T-cell (primary cell): ENCODE measurements around the gene DPP10. TPM values are rescaled to one million over a fixed set of nuclear protein-coding genes. Genes with fewer than 3 reads are reported as not detected.

Source experiments
- ATAC-seq, 4 experiments: fragments of 200-7000 bp in 3 of 4; fragments of 150-1000 bp in 1 of 4; cut with Tn5 transposase; replicated peaks in 1 of 4; 1 replicate in 3 of 4; 2 replicates in 1 of 4; pipeline ENCODE4 v1.10.0; 2021; ENCODE audit warnings: moderate library complexity in 3 of 4, mild to moderate bottlenecking in 2 of 4, moderate number of reproducible peaks in 1 of 4
- CTCF ChIA-PET, 2 donors: fragments of 300-600 bp; sonication (Branson Sonifier 250); formaldehyde crosslinking; loops; one replicate each; lab custom pipeline; 2022; ENCODE audit warnings: antibody characterized with exemption in 2 of 2; lab: Charles Lee
- POLR2A ChIA-PET, 2 donors: fragments of 300-600 bp; sonication (Branson Sonifier 250); formaldehyde crosslinking; loops; one replicate each; lab custom pipeline; 2022; ENCODE audit warnings: antibody characterized with exemption in 2 of 2; lab: Charles Lee
- DNase-seq, 35 experiments: peaks; one replicate each; pipeline versions ENCODE4 v3.0.0 to v3.0.0-alpha.2; 2013 to 2023
- H3K27ac ChIP-seq: one replicate; pipeline ENCODE4 v1.5.1; 2013; ENCODE audit warnings: low read length
- H3K27me3 ChIP-seq, 2 experiments: replicated peaks in 1 of 2; 1 replicate in 1 of 2; 2 replicates in 1 of 2; pipeline versions ENCODE4 v1.6.1 to v1.7.0; 2013; ENCODE audit warnings: low read length in 1 of 2, mixed read lengths in 1 of 2; ENCODE audit not compliant: control insufficient read depth in 2 of 2, insufficient read depth in 2 of 2; ENCODE audit errors: extremely low read depth in 1 of 2
- H3K36me3 ChIP-seq, 2 donors: 1 replicate in 1 of 2; 2 replicates in 1 of 2; pipeline versions ENCODE4 v1.6.1 to v1.7.0; 2013; ENCODE audit warnings: low read length in 1 of 2; ENCODE audit not compliant: control insufficient read depth in 2 of 2, insufficient read depth in 1 of 2; ENCODE audit errors: extremely low read depth in 1 of 2
- H3K4me1 ChIP-seq, 2 experiments: 1 replicate in 1 of 2; 2 replicates in 1 of 2; pipeline versions ENCODE4 v1.6.1 to v1.7.0; 2013; ENCODE audit warnings: low read length in 2 of 2, mixed read lengths in 1 of 2; ENCODE audit not compliant: insufficient read depth in 2 of 2, control insufficient read depth in 1 of 2; ENCODE audit errors: extremely low read depth in 1 of 2
- H3K4me3 ChIP-seq, 2 donors: 1 replicate in 1 of 2; 2 replicates in 1 of 2; pipeline versions ENCODE4 v1.5.1 to v1.7.0; 2013; ENCODE audit warnings: mild to moderate bottlenecking in 2 of 2, low read length in 1 of 2, moderate library complexity in 1 of 2; ENCODE audit not compliant: control insufficient read depth in 1 of 2; ENCODE audit errors: extremely low read depth in 1 of 2
- H3K9me3 ChIP-seq: 2 replicates; pipeline ENCODE4 v1.7.0; 2013
- H3K27ac Mint-ChIP-seq, 2 donors: one replicate each; pipeline ENCODE4 v1.8.0; 2020 to 2021; ENCODE audit warnings: mild to moderate bottlenecking in 2 of 2, mixed read lengths in 2 of 2
- H3K27me3 Mint-ChIP-seq, 2 donors: one replicate each; pipeline ENCODE4 v1.8.0; 2021 to 2022; ENCODE audit warnings: mixed read lengths in 2 of 2
- H3K36me3 Mint-ChIP-seq: one replicate; pipeline ENCODE4 v1.8.0; 2021; ENCODE audit warnings: mixed read lengths
- H3K4me1 Mint-ChIP-seq, 3 donors: one replicate each; pipeline ENCODE4 v1.8.0; 2020 to 2022; ENCODE audit warnings: mixed read lengths in 3 of 3, mild to moderate bottlenecking in 1 of 3
- H3K4me3 Mint-ChIP-seq, 3 donors: one replicate each; pipeline ENCODE4 v1.8.0; 2020 to 2022; ENCODE audit warnings: mild to moderate bottlenecking in 3 of 3, mixed read lengths in 3 of 3, moderate library complexity in 3 of 3
- H3K9me3 Mint-ChIP-seq, 3 donors: one replicate each; pipeline ENCODE4 v1.8.0; 2020 to 2022; ENCODE audit warnings: mixed read lengths in 3 of 3
- WGBS: methylation state at CpG from one replicate; pipeline ENCODE4 v1.1.5; 2013; ENCODE audit warnings: missing lambda C conversion rate; ENCODE audit not compliant: insufficient coverage; 5-methylcytosine and 5-hydroxymethylcytosine counted together
- total RNA-seq, 35 experiments: library from RNA in 6 of 35; stranded (reverse) in 6 of 35; fragments of 120-200 nt in 1 of 35; gene quantifications; one replicate each; pipeline versions ENCODE4 v1.2.1 to v1.2.4 and lab custom pipeline; 2013 to 2026

Gene DPP10
- total RNA-seq, 5 donors from 2014 or later (not counting 1 experiment from before 2014, with no cell fraction given) = not detected

DNA sequence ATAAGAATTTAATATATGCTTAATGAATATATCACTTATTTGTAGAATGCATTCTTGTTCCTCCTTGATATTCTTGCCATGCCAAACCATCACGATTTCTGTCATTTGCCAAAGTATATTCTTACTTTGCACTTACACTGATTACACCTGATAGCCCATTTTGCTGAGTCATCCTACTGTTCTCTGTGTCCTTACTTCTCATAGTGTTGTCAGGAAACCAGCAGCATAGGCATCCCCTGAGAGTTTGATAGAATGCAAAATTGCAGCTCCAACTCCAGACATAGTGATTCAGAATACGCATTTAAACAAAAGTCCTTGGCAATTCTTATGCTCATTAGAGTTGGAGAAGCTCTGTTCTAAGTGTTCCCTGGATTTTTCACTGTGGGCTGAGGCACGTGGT is 687.1 kb downstream of the DPP10 start:
- Mint-ChIP-seq H3K9me3 (peaks cover 5 to 11% (median 8%) of the 10 kb centered on the region in 3 donors), H3K27me3 (no peaks in the 10 kb centered on the region), H3K4me3 (no peak overlapping the region), H3K27ac (no peak overlapping the region), H3K36me3 (no peaks in the 10 kb centered on the region), H3K4me1 (no peaks in the 10 kb centered on the region)
- no peak overlapping the region for H3K27ac ChIP-seq
- H3K36me3 ChIP-seq = no peaks in the 10 kb centered on the region
- H3K27me3 ChIP-seq = no peaks in the 10 kb centered on the region
- CTCF ChIA-PET = no interaction called here
- ATAC-seq = no peak
- no peaks in the 10 kb centered on the region for H3K4me1 ChIP-seq
- H3K4me3 ChIP-seq = no peak overlapping the region
- POLR2A ChIA-PET = no interaction called here
- DNase-seq = no peak
- H3K9me3 ChIP-seq = no peaks in the 10 kb centered on the region
- 43% methylated on average over 1 of the region's 3 CpGs for WGBS

- Histone ChIP-seq H3K36me3 (no peaks in the 10 kb centered on the region), H3K4me3 (peak overlapping the region in 1 of 2 donors; percentile 59), H3K4me1 (peaks cover 0 to 3% of the 10 kb centered on the region in 2 experiments), H3K27ac (no peak overlapping the region), H3K27me3 (peaks cover 21 to 22% of the 10 kb centered on the region in 2 experiments), H3K9me3 (no peaks in the 10 kb centered on the region)
- POLR2A ChIA-PET = no interaction called here
- DNase-seq (no peak), ATAC-seq (no peak)
- Mint-ChIP-seq H3K9me3 (no peaks in the 10 kb centered on the region), H3K27ac (no peak overlapping the region), H3K4me1 (peaks cover 0 to 11% (median 5%) of the 10 kb centered on the region in 3 donors), H3K4me3 (peak overlapping the region in 2 of 3 donors; percentile 2 to 68), H3K36me3 (no peaks in the 10 kb centered on the region), H3K27me3 (peaks cover 22 to 28% of the 10 kb centered on the region in 2 donors)
- WGBS = 62% methylated on average over 8 of the region's 12 CpGs
- CTCF ChIA-PET = no interaction called here
These were observed 718.2 kb downstream of the DPP10 start for GRCh38 chr2:115160531-115161080.

DNA sequence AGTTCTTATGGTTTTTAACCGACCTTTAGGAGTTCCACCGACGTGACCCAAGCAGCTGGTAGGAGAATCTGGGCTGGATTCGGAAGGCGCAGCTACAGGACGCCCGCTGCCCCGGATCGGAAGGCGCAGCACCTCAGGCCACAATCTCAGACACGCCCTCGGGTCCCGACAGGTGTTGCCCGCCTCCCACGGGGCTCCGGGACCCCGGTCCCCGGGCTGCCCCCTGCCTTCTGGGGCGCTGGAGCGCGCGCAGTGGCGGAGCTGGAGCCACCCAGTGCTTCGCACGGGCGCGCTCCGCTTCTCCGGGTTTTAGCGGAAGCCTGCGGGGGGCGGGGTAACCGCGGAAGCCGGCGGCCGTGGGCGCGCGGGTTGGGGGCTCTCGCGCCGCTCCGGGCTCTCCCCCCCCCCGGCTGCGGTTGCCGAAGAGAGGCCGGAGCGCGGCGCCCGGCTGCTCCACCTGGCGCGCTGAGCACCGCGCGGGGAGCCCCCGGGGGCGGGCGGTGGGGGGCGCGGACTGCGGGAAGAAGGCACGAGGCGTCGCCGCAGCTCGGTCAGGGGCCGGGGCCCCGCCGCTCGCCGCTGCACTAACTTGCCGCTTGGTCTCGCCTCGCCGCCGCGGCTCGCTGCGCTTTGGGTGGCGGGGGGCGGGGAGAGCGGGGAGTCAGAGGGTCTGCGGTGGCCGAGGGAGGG is 718.8 kb downstream of the DPP10 start:
- no peak for DNase-seq
- peak overlapping the region in 2 of 3 donors; percentile 2 to 68 for H3K4me3 Mint-ChIP-seq
- POLR2A ChIA-PET = no interaction called here

GRCh38 chr2:115161771-115162493 is 719.5 kb downstream of the DPP10 start:
- ATAC-seq (no peak), DNase-seq (no peak)
- Mint-ChIP-seq H3K27me3 (peaks cover 22 to 28% of the 10 kb centered on the region in 2 donors), H3K9me3 (no peaks in the 10 kb centered on the region), H3K27ac (no peak overlapping the region), H3K4me3 (peak overlapping the region in 1 of 3 donors; percentile 4), H3K36me3 (no peaks in the 10 kb centered on the region), H3K4me1 (peaks cover 0 to 11% (median 5%) of the 10 kb centered on the region in 3 donors)
- H3K36me3 ChIP-seq = no peaks in the 10 kb centered on the region
- peaks cover 20 to 22% of the 10 kb centered on the region in 2 experiments for H3K27me3 ChIP-seq
- WGBS = 4% methylated on average over 62 of the region's 83 CpGs
- peak overlapping the region in 1 of 2 donors; percentile 23 for H3K4me3 ChIP-seq
- POLR2A ChIA-PET = no interaction called here
- H3K4me1 ChIP-seq = peaks cover 0 to 3% of the 10 kb centered on the region in 2 experiments
- H3K27ac ChIP-seq = no peak overlapping the region
- H3K9me3 ChIP-seq = no peaks in the 10 kb centered on the region
- CTCF ChIA-PET = no interaction called here

More for the DNA sequence above, 718.8 kb downstream of the DPP10 start:
- peak in 2 of 4 experiments; percentile 12 to 17 for ATAC-seq
- H3K27me3 ChIP-seq = peaks cover 20 to 22% of the 10 kb centered on the region in 2 experiments
- peaks cover 0 to 3% of the 10 kb centered on the region in 2 experiments for H3K4me1 ChIP-seq
- Mint-ChIP-seq H3K27me3 (peaks cover 22 to 28% of the 10 kb centered on the region in 2 donors), H3K27ac (no peak overlapping the region), H3K4me1 (peaks cover 0 to 11% (median 5%) of the 10 kb centered on the region in 3 donors), H3K9me3 (no peaks in the 10 kb centered on the region), H3K36me3 (no peaks in the 10 kb centered on the region)
- CTCF ChIA-PET = no interaction called here
- H3K4me3 ChIP-seq = peak overlapping the region in 1 of 2 donors; percentile 59
- H3K36me3 ChIP-seq = no peaks in the 10 kb centered on the region
- H3K27ac ChIP-seq = no peak overlapping the region
- WGBS = 5% methylated on average over 73 of the region's 86 CpGs
- no peaks in the 10 kb centered on the region for H3K9me3 ChIP-seq

DNA sequence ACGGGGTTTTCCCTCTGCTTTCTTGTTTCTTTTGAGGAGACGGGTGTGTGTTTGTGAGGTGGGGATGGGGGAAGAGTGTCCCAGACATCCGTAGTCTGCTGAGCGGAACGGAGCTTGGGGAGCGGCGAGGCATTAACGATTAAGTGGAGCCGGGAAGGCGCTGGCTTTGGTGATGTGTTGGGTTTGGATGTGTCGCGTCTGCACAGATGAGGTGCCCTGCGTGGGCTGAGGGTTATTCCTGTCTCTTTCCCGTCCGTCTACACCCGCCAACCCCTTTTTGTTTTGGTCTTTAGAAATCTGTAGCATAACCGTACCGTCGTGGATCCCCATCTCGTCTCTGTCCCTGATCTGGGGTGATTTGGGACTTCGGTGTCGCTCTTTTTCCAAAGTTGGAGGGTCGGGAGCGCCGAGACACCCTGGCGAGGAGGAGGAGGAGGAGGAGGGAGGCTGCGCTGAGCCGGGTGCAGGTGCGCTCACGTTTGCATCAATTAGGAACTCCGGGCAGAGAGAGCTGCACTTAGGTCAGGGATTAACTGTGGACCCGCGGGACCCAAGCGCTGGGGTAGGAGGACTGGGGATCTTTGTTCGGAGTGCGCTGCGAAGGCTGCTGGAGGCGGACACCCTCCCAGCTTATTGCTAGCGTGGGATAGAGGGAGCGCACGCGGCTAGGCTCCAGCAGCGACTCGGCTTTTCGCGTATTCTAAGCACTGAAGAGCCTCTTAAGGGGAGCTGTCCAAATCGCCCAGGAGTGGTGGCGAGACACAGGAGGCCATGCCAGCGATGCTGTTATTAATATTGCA is 720.3 kb downstream of the DPP10 start:
- no peak overlapping the region for H3K4me3 ChIP-seq
- no peaks in the 10 kb centered on the region for H3K9me3 Mint-ChIP-seq
- no peaks in the 10 kb centered on the region for H3K36me3 Mint-ChIP-seq
- peak overlapping the region in 1 of 3 donors; percentile 4 for H3K4me3 Mint-ChIP-seq
- no peak overlapping the region for H3K27ac Mint-ChIP-seq
- H3K4me1 ChIP-seq = peaks cover 0 to 3% of the 10 kb centered on the region in 2 experiments
- peaks cover 20 to 22% of the 10 kb centered on the region in 2 experiments for H3K27me3 ChIP-seq
- ATAC-seq (no peak), DNase-seq (no peak)
- WGBS = 13% methylated on average over 29 of the region's 49 CpGs
- CTCF ChIA-PET = no interaction called here
- H3K36me3 ChIP-seq = no peaks in the 10 kb centered on the region
- POLR2A ChIA-PET = no interaction called here
- H3K27me3 Mint-ChIP-seq = peaks cover 22 to 28% of the 10 kb centered on the region in 2 donors
- H3K4me1 Mint-ChIP-seq = peaks cover 0 to 11% (median 5%) of the 10 kb centered on the region in 3 donors
- no peak overlapping the region for H3K27ac ChIP-seq
- no peaks in the 10 kb centered on the region for H3K9me3 ChIP-seq

DNA sequence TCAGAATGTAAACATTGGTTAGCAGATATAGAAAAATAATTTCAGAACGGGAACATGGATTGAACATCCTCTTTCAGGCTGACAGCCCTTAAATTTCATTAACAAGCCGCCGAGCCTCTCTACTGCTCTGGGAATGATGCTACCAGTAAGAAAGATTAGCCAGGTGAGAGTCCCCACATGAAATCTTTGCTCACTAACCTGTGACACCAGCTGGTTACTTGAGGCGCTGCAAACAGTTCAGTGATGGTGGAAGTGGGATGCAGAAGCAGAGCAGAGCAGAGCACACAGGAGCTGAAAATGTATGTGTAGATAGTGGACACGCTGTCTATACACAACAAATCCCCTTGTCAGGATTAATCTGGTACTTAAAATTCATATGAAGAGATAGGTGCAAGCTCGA is 721.1 kb downstream of the DPP10 start:
- Histone ChIP-seq H3K27ac (no peak overlapping the region), H3K36me3 (no peaks in the 10 kb centered on the region), H3K4me1 (peaks cover 0 to 3% of the 10 kb centered on the region in 2 experiments), H3K9me3 (no peaks in the 10 kb centered on the region), H3K27me3 (peaks cover 20 to 22% of the 10 kb centered on the region in 2 experiments), H3K4me3 (no peak overlapping the region)
- H3K36me3 Mint-ChIP-seq = no peaks in the 10 kb centered on the region
- H3K9me3 Mint-ChIP-seq = no peaks in the 10 kb centered on the region
- ChIA-PET POLR2A (no interaction called here), CTCF (no interaction called here)
- peaks cover 0 to 11% (median 5%) of the 10 kb centered on the region in 3 donors for H3K4me1 Mint-ChIP-seq
- peaks cover 22 to 28% of the 10 kb centered on the region in 2 donors for H3K27me3 Mint-ChIP-seq
- no peak for ATAC-seq
- H3K27ac Mint-ChIP-seq = no peak overlapping the region
- 45% methylated on average over 3 of the region's 6 CpGs for WGBS
- DNase-seq = no peak
- H3K4me3 Mint-ChIP-seq = peak overlapping the region in 1 of 3 donors; percentile 4
